Measurements from ENCODE around the gene C11orf68.
A peak's percentile ranks its signal among the peaks of the same experiment; 100 is the strongest.

The C11orf68 gene

DNA sequence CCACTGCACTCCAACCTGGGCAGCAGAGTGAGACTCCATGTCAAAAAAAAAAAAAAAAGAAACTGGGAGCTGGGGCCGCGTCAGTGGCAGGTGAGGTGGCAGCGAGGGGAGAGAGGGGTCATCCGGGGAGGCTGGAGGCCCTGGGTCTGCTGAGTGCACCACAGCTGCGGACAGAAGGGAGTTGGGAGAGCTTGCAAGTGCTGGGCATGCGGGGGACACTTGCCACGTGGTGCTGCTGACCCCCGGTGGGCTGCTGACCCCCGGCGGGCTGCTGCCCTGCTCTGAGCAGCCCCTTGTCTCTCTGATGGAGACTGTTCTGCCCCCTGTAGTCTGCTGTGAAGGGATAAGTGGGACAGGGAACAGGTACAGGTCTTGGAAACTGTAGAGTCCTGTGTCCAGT lies 3.0 kb upstream of the C11orf68 start:
- Histone ChIP-seq H3K4me1 (ENCODE audit: insufficient read depth, low read length) (no peaks in the 10 kb centered on the region), H3K27ac (ENCODE audit: low read depth, low read length) (no peak overlapping the region), H3K36me3 (ENCODE audit: insufficient read depth, low read length) (peaks cover 12% of the 10 kb centered on the region), H3K9ac (ENCODE audit: low read depth, low read length) (no peak overlapping the region), H3K4me3 (ENCODE audit: low read length) (no peak overlapping the region), H3K9me3 (ENCODE audit: insufficient read depth, low read depth, low read length) (no peaks in the 10 kb centered on the region), H3K27me3 (ENCODE audit: insufficient read depth, low read length) (no peaks in the 10 kb centered on the region)
- 94% methylated on average over 10 of the region's 10 CpGs for WGBS

DNA sequence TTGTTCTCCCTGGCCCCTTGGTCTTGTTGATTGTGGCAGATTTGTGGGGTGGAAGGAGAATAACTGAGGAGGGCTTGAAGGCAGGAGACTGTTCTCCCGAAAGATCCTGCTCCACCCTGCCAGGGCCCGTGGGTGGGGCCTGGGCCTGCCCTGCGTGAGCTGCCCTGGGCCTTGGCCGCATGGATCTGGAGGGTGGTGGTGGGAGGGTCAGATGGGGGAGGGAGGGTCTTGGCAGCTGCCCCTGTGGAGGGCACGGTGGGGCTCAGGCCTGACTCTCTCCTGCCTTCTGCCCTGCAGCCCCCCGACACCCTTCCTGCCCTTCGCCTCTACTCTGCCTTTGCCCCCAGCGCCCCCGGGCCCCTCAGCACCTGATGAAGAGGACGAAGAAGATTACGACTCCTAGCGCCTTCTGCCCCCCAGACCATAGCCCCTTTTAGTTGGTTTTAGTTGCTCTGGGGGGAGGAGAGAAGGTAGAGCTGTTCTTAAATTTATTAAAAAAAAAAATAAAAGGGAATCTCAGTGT lies 2.2 kb upstream of the C11orf68 start:
- WGBS = 92% methylated on average over 12 of the region's 12 CpGs
- Histone ChIP-seq H3K9ac (ENCODE audit: low read depth, low read length) (no peak overlapping the region), H3K4me1 (ENCODE audit: insufficient read depth, low read length) (peaks cover 4% of the 10 kb centered on the region), H3K36me3 (ENCODE audit: insufficient read depth, low read length) (peaks cover 12% of the 10 kb centered on the region), H3K9me3 (ENCODE audit: insufficient read depth, low read depth, low read length) (no peaks in the 10 kb centered on the region), H3K27me3 (ENCODE audit: insufficient read depth, low read length) (no peaks in the 10 kb centered on the region), H3K27ac (ENCODE audit: low read depth, low read length) (no peak overlapping the region), H3K4me3 (ENCODE audit: low read length) (no peak overlapping the region)

DNA sequence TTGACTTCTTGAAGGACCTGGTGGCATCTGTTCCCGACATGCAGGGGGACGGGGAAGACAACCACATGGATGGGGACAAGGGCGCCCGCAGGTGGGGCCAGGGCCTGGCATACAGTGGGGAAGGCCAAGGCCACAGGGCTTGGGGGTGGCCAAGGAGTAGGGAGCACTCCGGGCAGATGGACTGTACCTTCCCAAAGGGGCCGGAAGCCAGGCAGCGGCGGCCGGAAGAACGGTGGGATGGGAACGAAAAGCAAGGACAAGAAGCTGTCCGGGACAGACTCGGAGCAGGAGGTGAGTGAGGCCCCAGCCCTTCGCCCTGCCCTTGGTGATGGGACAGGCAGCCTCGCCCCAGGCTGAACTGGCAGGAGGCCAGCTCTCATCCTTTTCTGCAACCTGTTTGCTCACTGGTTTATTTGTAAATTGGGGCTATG lies 1.5 kb upstream of the C11orf68 start:
- no peaks in the 10 kb centered on the region for H3K27me3 ChIP-seq (ENCODE audit: insufficient read depth, low read length)
- H3K9me3 ChIP-seq (ENCODE audit: insufficient read depth, low read depth, low read length) = no peaks in the 10 kb centered on the region
- peak overlapping the region; percentile 67 for H3K9ac ChIP-seq (ENCODE audit: low read depth, low read length)
- peaks cover 7% of the 10 kb centered on the region for H3K4me1 ChIP-seq (ENCODE audit: insufficient read depth, low read length)
- H3K27ac ChIP-seq (ENCODE audit: low read depth, low read length) = no peak overlapping the region
- peaks cover 12% of the 10 kb centered on the region for H3K36me3 ChIP-seq (ENCODE audit: insufficient read depth, low read length)
- H3K4me3 ChIP-seq (ENCODE audit: low read length) = peak overlapping the region; percentile 85
- 86% methylated on average over 15 of the region's 15 CpGs for WGBS

DNA sequence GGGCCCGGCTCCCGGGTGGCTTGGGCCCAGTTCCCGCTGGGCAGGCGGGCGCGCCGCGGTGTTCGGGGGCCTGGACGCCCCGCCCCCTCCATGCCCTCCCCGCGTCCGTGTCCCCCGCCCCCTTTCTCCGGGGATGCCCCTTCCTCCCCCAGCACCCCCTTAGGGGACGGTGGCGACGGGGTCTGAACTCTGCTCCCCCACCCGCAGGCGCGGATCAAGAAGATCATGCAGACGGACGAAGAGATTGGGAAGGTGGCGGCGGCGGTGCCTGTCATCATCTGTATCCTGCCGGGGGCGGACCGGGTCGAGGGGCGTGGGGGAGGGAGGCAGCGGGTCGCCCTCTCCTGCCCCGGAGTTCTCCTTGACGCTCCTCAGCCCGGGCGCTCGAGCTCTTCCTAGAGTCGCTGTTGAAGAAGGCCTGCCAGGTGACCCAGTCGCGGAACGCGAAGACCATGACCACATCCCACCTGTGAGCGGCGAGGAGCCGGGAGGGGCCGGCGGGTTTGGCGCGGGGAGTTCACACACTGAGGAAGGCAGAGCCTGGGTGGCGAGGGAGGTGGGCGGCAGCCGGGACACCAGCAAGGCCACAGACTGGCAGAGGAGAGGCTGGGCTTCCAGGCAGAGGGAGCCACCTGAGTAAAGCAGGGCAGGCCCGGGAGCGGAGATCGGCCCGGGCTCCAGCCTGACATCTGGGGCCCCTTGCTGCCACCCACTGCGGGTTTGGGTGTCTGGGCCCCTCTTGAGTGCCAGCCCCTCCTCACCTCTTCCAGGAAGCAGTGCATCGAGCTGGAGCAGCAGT lies 910 bp upstream of the C11orf68 start:
- Histone ChIP-seq H3K4me1 (ENCODE audit: insufficient read depth, low read length) (peaks cover 7% of the 10 kb centered on the region), H3K27me3 (ENCODE audit: insufficient read depth, low read length) (no peaks in the 10 kb centered on the region), H3K36me3 (ENCODE audit: insufficient read depth, low read length) (peaks cover 12% of the 10 kb centered on the region), H3K27ac (ENCODE audit: low read depth, low read length) (peak overlapping the region; percentile 61; the same call in 1 of the 2 replicates), H3K9me3 (ENCODE audit: insufficient read depth, low read depth, low read length) (no peaks in the 10 kb centered on the region), H3K9ac (ENCODE audit: low read depth, low read length) (peak overlapping the region; percentile 69), H3K4me3 (ENCODE audit: low read length) (peak overlapping the region; percentile 85)
- 4% methylated on average over 54 of the region's 60 CpGs for WGBS

DNA sequence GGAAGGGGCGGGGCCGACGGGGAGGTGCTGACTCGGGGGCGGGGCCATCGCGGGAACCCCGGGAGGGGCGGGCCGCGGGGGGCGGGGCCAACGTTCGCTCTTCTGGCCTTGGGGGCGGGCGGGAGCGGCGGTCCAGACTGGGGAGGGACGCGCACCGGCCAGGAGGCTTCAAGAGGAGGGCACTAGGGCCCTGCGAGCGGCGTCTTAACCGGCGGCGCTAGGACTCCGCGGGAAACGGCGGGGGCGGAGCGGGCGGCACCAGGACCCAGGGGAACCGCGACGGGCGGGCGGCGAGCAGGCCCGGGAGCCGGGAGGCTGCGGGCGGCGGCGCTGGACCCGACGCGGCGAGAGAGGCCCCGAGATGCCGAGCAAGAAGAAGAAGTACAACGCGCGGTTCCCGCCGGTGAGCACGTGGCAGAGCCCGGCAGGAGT lies 295 bp upstream of the C11orf68 start, which contains the start of gene DRAP1:
Gene DRAP1 (plus strand): TSS at position 286 of the 432 bp plus-strand sequence. CDS start 76 bp downstream, at position 362.
- Histone ChIP-seq H3K4me3 (ENCODE audit: low read length) (peak within 1 kb of the TSS; percentile 100), H3K27ac (ENCODE audit: low read depth, low read length) (peak within 1 kb of the TSS; percentile 88), H3K9me3 (ENCODE audit: insufficient read depth, low read depth, low read length) (no peaks in the 10 kb centered on the region), H3K27me3 (ENCODE audit: insufficient read depth, low read length) (no peaks in the 10 kb centered on the region), H3K4me1 (ENCODE audit: insufficient read depth, low read length) (peaks cover 7% of the 10 kb centered on the region), H3K36me3 (ENCODE audit: insufficient read depth, low read length) (peaks cover 12% of the 10 kb centered on the region), H3K9ac (ENCODE audit: low read depth, low read length) (peak within 1 kb of the TSS; percentile 97)
- under 1% methylated on average over 59 of the region's 59 CpGs for WGBS

DNA sequence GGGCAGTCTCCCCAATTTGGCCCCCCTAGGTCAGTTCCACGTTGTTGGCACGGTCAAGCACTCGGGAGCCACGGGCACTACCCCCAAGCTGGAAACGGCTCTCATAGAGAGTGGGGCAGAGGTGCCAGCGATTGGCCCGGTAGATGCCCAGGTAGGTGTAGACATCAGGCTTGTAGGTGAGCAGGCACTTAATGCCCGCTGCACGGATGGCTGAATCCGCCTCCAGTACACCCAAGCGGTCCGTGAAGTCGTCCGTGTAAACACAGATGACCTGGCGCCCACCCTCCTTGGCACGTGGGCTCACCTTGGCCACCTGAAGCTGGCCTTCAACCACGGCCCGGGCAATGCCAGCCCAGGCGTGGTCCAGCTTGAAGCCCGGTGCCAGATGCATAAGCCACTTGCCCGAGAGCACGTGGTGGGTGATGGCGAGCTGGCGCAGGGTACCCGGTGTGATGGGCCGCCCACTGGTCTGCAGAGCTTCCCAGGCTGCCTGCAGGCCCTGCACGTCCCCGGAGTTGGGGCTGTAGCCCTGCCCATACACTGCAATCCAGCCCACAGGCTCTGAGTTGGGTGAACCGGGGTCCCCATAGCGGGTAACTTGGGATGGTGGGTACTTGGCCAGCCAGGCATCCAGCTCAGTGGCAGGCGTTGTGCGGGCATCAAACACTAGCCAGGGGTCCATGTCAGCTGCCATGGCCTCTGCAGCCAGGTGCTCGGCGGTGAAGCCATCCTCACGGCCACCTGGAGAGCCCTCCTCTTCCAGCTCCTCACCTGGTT lies 1.2 kb downstream of the C11orf68 start:
- Histone ChIP-seq H3K4me3 (ENCODE audit: low read length) (peak overlapping the region; percentile 100), H3K27ac (ENCODE audit: low read depth, low read length) (no peak overlapping the region), H3K27me3 (ENCODE audit: insufficient read depth, low read length) (no peaks in the 10 kb centered on the region), H3K4me1 (ENCODE audit: insufficient read depth, low read length) (peaks cover 7% of the 10 kb centered on the region), H3K9me3 (ENCODE audit: insufficient read depth, low read depth, low read length) (no peaks in the 10 kb centered on the region), H3K9ac (ENCODE audit: low read depth, low read length) (peak overlapping the region; percentile 97), H3K36me3 (ENCODE audit: insufficient read depth, low read length) (peaks cover 3% of the 10 kb centered on the region; the same call in 1 of the 2 replicates)
- WGBS = 93% methylated on average over 35 of the region's 35 CpGs

DNA sequence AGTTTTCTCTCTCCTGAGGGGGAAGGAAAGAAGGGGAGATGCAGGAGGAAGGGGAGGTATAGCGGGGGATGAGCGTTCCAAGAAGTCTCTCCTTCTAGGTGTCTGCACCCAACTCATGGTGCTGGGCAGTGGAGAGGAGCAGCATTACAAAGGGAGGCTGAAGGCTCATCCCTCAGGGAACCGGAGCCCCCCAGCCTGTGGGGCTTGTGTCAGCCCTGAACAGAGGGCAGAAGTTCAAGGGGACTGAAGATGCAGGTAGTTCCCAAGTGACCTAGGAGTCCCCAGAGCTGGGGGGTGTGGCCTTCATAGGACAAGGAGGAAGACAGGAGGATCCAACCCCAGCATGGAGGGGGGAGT lies 1.8 kb downstream of the C11orf68 start:
- Histone ChIP-seq H3K9ac (ENCODE audit: low read depth, low read length) (no peak overlapping the region), H3K4me1 (ENCODE audit: insufficient read depth, low read length) (peaks cover 7% of the 10 kb centered on the region), H3K27me3 (ENCODE audit: insufficient read depth, low read length) (no peaks in the 10 kb centered on the region), H3K27ac (ENCODE audit: low read depth, low read length) (no peak overlapping the region), H3K4me3 (ENCODE audit: low read length) (no peak overlapping the region), H3K9me3 (ENCODE audit: insufficient read depth, low read depth, low read length) (no peaks in the 10 kb centered on the region), H3K36me3 (ENCODE audit: insufficient read depth, low read length) (no peaks in the 10 kb centered on the region)
- 93% methylated on average over 3 of the region's 3 CpGs for WGBS

DNA sequence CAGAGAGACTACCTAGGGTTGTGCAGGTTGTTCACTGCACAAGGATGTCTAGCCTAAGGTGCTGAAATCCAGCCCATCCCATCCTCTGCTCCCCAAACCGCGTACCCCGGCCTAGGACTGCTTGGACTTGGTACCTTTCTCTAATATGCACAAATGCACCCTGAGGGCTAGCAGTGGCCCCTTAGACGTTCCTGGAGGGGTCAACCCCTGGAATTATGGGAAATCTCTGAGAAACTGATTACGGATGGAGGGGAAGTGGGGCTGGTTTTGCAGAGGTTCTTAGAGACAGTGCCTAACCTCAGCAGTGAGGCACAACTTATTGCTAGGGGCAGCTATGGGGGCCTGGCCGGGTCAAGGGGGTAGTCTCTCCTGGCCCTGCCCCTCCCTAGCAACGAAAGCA lies 2.5 kb downstream of the C11orf68 start:
- H3K36me3 ChIP-seq (ENCODE audit: insufficient read depth, low read length) = no peaks in the 10 kb centered on the region
- no peaks in the 10 kb centered on the region for H3K9me3 ChIP-seq (ENCODE audit: insufficient read depth, low read depth, low read length)
- no peaks in the 10 kb centered on the region for H3K27me3 ChIP-seq (ENCODE audit: insufficient read depth, low read length)
- H3K9ac ChIP-seq (ENCODE audit: low read depth, low read length) = 0 out of 2 replicates have a peak overlapping the region, but pooled peaks have one; percentile 49
- peaks cover 7% of the 10 kb centered on the region for H3K4me1 ChIP-seq (ENCODE audit: insufficient read depth, low read length)
- no peak overlapping the region for H3K4me3 ChIP-seq (ENCODE audit: low read length)
- peak overlapping the region; percentile 80 for H3K27ac ChIP-seq (ENCODE audit: low read depth, low read length)
- 83% methylated on average over 7 of the region's 7 CpGs for WGBS

DNA sequence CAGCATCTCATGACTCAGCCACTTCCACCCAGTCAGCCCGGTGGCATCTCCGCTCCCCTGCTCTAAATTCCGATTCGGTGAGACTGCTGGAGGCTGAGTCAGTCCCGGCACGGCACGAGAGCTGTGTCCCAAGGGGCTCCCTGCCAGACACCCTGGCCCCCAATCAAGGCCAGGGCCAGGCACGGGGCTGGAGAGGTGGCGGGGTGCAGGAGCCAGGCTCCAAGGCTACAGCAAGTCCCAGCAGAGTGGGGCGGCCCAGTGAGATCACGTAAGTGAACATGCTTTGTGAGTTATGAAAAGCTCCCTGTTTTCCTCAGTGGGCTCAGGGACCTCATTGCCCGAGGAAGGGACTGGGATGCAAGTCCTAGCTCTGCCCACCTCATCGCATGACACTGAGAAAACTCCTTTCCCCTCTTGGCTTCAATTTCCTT lies 3.0 kb downstream of the C11orf68 start:
- Histone ChIP-seq H3K9ac (ENCODE audit: low read depth, low read length) (0 out of 2 replicates have a peak overlapping the region, but pooled peaks have one; percentile 49), H3K4me1 (ENCODE audit: insufficient read depth, low read length) (peaks cover 7% of the 10 kb centered on the region), H3K9me3 (ENCODE audit: insufficient read depth, low read depth, low read length) (no peaks in the 10 kb centered on the region), H3K27me3 (ENCODE audit: insufficient read depth, low read length) (no peaks in the 10 kb centered on the region), H3K27ac (ENCODE audit: low read depth, low read length) (peak overlapping the region; percentile 80), H3K36me3 (ENCODE audit: insufficient read depth, low read length) (no peaks in the 10 kb centered on the region), H3K4me3 (ENCODE audit: low read length) (peak overlapping the region; percentile 22; the same call in 1 of the 2 replicates)
- whole genome bisulfite sequencing = 45% methylated on average over 13 of the region's 13 CpGs

DNA sequence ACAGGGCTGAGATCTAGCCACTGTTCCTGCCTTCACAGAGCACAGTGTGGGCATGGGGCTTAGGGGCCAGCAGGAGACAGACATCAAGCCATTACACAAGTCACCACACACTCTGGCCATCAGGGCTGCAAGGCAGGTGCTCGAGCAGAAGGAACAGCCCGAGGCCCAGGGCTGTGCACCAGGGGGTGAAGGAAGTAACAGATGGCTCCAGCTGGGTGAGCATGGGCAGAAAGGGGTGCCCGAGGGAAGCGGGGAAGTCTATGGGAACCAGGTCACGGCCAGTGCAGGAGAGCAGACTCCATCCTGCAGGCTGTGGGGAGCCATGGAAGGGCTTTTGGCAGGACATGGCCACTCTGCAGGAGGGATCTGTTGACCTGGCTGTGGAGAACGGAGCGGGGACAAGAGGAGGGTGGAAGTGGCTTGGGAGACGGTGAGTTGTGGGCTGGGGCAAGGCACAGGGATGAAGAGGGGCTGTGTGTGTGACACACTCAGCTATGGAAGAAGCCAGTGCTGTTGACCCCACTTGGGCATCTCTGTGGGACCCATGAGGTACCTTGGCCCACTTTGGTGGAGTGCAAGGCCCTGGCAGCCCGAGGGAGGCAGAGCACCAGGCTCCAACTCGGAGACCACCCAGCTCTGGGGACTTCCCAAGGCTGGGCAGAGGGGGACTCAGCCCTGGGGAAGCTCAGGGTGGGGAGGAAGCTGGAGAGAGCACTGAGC lies 3.6 kb downstream of the C11orf68 start:
- H3K27me3 ChIP-seq (ENCODE audit: insufficient read depth, low read length) = no peaks in the 10 kb centered on the region
- peak overlapping the region; percentile 7; the same call in 1 of the 2 replicates for H3K9ac ChIP-seq (ENCODE audit: low read depth, low read length)
- no peaks in the 10 kb centered on the region for H3K36me3 ChIP-seq (ENCODE audit: insufficient read depth, low read length)
- H3K4me1 ChIP-seq (ENCODE audit: insufficient read depth, low read length) = peaks cover 7% of the 10 kb centered on the region
- no peaks in the 10 kb centered on the region for H3K9me3 ChIP-seq (ENCODE audit: insufficient read depth, low read depth, low read length)
- H3K4me3 ChIP-seq (ENCODE audit: low read length) = peak overlapping the region; percentile 22; the same call in 1 of the 2 replicates
- 67% methylated on average over 10 of the region's 10 CpGs for WGBS
- peak overlapping the region; percentile 37; the same call in 1 of the 2 replicates for H3K27ac ChIP-seq (ENCODE audit: low read depth, low read length)
